GM12874 (cell line): ENCODE measurements around the gene ZNF446.

Experiments
- TF ChIP-seq, protein P1 (sequence below): IDR thresholded peaks from 2 replicates; pipeline ENCODE4 v1.5.1; 2011; ENCODE audit warnings: low read depth, mild to moderate bottlenecking, control low read depth, low read length, moderate library complexity; ENCODE audit not compliant: insufficient read depth

Gene ZNF446

DNA sequence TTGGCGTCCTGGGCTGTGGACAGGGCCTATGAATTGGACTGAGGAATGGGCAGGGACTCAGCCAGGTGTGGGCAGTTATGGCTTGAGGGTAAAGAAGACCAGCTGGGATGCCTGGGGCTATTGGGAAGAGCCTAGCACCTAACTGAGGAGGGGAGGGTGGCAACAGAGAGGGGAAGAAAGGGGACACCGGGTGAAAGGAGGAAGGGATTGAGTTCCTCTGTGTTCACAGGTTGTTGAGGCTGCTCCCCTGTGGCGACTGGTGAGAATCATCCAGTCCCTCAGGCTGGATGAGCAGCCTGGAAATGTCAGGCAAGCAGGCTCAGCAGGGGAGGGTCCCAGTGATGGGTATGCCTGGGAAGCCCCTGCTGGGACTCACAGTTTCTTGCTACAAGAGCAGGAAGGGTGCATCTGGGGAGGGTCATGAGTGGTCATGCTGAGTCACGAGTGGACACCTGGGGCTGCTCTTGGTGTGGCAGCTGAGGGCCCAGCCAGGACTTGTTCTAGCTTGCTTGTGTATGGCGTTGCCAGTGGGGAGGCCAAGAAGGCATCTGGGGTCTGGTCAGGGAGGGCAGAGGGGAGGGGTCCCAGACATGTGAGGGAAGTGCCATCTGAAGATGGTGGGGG is 7.8 kb upstream of the ZNF446 start:
- TF ChIP-seq, protein P1, sequence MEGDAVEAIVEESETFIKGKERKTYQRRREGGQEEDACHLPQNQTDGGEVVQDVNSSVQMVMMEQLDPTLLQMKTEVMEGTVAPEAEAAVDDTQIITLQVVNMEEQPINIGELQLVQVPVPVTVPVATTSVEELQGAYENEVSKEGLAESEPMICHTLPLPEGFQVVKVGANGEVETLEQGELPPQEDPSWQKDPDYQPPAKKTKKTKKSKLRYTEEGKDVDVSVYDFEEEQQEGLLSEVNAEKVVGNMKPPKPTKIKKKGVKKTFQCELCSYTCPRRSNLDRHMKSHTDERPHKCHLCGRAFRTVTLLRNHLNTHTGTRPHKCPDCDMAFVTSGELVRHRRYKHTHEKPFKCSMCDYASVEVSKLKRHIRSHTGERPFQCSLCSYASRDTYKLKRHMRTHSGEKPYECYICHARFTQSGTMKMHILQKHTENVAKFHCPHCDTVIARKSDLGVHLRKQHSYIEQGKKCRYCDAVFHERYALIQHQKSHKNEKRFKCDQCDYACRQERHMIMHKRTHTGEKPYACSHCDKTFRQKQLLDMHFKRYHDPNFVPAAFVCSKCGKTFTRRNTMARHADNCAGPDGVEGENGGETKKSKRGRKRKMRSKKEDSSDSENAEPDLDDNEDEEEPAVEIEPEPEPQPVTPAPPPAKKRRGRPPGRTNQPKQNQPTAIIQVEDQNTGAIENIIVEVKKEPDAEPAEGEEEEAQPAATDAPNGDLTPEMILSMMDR: no peak

DNA sequence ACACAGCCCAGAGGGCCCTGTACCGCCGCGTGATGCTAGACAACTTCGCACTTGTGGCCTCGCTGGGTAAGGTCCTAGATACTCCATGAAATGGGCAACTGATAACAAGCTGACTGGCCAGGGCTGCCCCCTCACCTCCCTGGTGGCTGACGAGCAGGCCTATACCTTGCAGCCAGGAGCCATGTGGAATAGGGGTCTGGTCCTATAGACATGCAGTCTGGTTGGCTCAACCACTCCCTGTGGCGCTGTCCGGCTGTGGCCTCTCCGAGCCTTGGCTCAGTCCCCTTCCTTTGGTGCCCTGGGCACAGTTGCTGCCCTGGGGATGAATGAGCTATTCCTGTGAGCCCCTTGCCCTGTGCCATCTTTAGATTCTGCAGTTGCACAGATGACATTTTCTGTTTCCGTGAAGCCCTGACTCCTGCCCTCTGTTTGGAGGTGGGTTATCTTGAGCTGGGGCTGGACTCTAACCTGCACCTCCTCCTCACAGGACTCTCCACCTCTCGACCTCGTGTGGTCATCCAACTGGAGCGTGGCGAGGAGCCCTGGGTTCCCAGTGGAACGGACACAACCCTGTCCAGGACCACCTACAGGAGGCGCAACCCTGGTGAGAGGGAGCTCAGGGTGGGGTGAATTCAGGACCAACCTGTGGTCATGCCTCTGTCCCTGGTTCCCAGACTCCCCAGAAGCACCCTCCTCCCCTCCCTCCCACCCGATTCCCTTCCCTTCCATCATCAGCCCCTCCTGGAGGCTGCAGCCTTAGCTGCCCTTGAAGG is 6.7 kb upstream of the ZNF446 start:
- TF ChIP-seq, protein P1: no peak

DNA sequence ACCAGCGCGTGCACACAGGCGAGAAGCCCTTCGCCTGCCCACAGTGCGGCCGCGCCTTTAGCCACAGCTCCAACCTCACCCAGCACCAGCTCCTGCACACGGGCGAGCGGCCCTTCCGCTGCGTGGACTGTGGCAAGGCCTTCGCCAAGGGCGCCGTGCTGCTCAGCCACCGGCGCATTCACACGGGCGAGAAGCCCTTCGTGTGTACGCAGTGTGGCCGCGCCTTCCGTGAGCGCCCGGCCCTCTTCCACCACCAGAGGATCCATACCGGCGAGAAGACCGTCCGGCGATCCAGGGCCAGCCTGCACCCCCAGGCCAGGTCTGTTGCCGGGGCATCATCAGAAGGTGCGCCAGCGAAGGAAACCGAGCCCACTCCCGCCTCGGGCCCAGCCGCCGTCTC is 4.4 kb upstream of the ZNF446 start:
- TF ChIP-seq, protein P1: no peak

DNA sequence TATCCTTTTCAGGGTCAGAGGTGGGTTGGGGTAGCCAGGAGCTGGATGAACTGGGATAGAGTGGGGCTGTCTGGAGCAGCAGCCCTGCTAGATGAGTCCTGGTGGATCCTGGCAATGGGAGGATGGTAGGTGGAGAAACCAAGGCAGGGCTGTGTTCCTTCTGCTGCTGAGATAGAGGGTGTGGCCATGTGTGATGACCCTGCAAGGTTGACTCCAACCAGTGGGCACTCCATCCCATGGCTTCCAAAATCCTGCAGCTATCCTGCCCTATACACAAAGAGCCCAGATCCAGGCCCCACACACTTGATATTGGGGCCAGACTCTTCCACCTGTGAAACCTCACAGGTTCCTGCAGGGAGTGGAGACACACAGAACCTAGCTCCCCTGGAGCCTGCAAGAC is 2.4 kb upstream of the ZNF446 start:
- TF ChIP-seq, protein P1: no peak

DNA sequence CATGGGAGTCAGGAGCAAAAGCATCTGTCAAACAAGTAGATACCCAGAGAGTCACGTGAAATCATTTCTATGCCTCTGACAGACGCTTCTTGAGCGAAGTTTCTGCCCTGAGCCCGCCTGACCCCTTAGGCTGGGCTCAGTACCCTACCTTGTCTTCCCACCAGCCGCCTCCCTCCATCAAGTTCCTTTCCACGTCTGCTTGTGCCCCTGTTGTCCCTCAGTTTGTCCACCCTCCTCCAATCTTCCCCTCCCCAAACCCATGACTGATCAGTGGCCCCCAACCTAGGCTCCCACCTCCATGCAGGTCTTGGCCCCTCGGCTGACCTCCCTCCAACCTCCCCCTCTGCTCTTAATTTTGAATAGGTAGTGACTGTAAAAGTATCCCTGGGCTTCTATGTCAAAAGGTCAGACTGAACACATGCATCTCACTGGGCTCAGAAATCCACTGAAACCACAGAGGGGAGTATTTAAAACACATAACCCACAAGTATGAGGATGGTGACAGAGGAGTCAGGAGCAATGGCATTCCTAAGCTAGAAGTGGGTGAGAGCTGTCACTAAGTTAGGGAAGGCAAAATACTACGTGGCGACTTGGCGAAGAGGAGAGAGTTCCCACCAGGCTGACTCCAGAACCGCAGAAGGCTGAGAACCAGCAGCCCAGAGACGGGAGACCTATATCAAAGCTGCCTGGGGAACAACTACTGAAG is 1.7 kb upstream of the ZNF446 start:
- TF ChIP-seq, protein P1: no peak

DNA sequence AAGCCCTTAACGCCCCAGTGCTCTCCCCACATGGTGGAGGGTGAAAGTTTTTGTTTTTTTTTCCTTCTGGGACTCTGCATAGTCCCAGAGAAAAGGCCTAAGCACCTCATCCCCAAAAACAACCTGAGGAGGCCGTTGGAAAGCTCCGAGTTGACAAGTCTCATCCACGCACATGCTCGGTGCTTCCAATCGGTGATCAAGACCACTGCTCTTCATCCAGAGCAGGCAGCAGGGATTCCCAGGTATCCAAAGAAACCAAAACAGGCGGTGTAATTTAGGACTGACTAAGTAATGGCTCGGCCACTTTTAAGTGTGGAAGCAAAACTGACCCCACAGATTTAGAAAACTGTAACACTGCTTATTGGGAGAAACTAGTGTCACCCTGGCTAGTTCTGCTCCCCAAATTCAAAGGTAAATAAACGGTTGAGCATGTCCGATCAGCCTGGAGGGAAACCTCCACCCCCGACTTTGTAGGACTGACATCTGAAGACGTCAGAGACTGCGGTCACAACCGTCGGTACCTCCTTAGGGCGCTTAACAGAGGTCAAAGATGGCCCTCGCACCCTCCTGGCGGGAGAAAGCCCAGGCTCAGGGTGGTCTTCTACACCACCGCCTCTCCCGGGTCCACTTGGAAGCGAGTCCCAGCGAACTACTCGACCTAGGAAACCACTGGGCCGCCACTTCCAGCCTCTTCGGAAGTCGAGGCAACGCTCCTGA is 997 bp upstream of the ZNF446 start:
- TF ChIP-seq, protein P1: no peak
